ENCODE measurements around the gene MVP. TPM values are rescaled to one million over a fixed set of nuclear protein-coding genes. Genes with fewer than 3 reads are reported as not detected.

Gene MVP
- total and polyA plus RNA-seq, 4 donors, result 150 to 322 (median 253) TPM

DNA sequence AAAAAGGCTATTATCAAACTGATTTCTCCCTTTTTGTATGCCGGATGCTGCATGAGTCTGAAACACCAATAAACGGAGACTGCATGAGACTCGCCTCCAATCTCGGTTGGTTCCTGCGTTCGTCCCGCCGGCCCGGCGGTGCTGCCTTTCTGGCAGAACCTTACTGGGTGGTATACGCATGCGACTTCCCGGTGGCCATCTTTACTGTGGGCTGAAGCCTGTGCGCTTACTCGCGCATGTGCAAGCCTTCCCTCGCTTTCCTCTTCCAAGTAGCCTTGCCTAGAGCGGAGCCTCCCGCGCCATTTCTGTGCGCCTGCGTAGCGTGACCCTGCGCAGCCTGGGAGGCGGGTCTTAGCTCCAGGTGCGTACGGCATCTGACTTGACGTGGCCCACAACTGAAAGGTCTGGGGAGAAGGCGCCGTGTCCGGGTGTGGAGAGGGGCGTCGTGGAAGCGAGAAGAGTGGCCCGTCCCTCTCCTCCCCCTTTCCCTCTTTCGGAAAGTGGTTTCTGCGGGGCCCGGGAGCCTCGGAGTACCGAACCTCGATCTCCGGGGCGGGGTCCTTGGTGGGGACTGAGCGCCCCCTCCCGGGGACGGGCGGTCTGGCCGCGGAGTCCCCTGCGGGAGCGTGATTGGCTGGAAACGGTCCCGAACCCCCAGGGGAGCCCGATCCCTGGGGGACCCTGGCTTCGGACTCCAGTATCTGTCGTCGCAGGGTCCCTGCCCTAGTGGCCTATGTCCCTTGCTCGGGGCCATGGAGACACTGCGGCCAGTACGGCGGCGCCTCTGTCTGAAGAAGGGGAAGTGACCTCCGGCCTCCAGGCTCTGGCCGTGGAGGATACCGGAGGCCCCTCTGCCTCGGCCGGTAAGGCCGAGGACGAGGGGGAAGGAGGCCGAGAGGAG lies 4.2 kb upstream of the MVP start, which contains the start of gene PAGR1:
TSS of gene PAGR1 (plus strand) at position 360 of the 901 bp plus-strand sequence. CDS start at position 734, 374 bp downstream.
- TF ChIP-seq, protein P1, sequence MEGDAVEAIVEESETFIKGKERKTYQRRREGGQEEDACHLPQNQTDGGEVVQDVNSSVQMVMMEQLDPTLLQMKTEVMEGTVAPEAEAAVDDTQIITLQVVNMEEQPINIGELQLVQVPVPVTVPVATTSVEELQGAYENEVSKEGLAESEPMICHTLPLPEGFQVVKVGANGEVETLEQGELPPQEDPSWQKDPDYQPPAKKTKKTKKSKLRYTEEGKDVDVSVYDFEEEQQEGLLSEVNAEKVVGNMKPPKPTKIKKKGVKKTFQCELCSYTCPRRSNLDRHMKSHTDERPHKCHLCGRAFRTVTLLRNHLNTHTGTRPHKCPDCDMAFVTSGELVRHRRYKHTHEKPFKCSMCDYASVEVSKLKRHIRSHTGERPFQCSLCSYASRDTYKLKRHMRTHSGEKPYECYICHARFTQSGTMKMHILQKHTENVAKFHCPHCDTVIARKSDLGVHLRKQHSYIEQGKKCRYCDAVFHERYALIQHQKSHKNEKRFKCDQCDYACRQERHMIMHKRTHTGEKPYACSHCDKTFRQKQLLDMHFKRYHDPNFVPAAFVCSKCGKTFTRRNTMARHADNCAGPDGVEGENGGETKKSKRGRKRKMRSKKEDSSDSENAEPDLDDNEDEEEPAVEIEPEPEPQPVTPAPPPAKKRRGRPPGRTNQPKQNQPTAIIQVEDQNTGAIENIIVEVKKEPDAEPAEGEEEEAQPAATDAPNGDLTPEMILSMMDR (IDR thresholded peaks at IDR 0.05; ENCODE audit: control extremely low read depth, extremely low read depth), result peak; percentile 52
- peak within 1 kb of the TSS in 1 of 2 donors; percentile 84 for H3K9ac ChIP-seq (ENCODE audit: insufficient read depth in 1 of 2, low read length in 2 of 2)
- peaks cover 0 to 63% (median 17%) of the 10 kb centered on the region in 5 donors for H3K4me1 ChIP-seq (ENCODE audit: control insufficient read depth in 5 of 5, insufficient read depth in 5 of 5, low read length in 5 of 5)
- 0% methylated on average over 65 to 70 of the region's 70 CpGs for WGBS, 2 donors
- H3K36me3 ChIP-seq (ENCODE audit: control insufficient read depth in 4 of 4, insufficient read depth in 4 of 4, low read length in 4 of 4), result peaks cover 0 to 16% (median 9%) of the 10 kb centered on the region in 4 donors
- H3K9me3 ChIP-seq (ENCODE audit: control insufficient read depth in 4 of 4, insufficient read depth in 3 of 4, low read length in 3 of 4), result no peaks in the 10 kb centered on the region
- ATAC-seq (ENCODE audit: insufficient read depth, low FRiP score), result peak; percentile 70
- no peaks in the 10 kb centered on the region for H3K27me3 ChIP-seq (ENCODE audit: control insufficient read depth in 3 of 3, insufficient read depth in 3 of 3, low read length in 2 of 3)
- peak; percentile 99 to 100 (median 99) for DNase-seq
- H3K4me3 ChIP-seq, result peak within 1 kb of the TSS; percentile 70
- peak within 1 kb of the TSS; percentile 95 to 96 for H3K27ac ChIP-seq (ENCODE audit: low read depth in 1 of 2, low read length in 1 of 2)

DNA sequence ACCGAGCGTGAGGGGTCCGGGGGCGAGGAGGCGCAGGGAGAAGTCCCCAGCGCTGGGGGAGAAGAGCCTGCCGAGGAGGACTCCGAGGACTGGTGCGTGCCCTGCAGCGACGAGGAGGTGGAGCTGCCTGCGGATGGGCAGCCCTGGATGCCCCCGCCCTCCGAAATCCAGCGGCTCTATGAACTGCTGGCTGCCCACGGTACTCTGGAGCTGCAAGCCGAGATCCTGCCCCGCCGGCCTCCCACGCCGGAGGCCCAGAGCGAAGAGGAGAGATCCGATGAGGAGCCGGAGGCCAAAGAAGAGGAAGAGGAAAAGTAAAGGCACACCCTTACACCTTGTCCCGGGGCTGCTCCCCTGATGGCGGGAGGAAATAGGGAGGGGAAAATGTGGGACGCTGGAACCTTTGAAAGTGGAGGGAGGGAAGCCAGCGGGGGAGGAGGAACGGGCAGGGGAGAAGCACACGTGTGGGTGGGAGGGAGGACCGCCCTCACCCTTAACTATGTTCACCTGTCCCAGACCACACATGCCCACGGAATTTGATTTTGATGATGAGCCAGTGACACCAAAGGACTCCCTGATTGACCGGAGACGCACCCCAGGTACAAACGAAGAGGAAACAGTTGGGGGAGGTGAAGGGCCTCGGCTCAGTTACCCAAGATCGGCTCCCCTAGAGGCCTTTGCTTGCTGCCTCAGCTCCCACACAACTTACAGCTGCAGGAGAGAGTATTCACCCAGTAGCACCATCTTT lies 3.4 kb upstream of the MVP start:
- WGBS, 2 donors, result 1 to 2% methylated on average over 35 to 37 of the region's 37 CpGs
- TF ChIP-seq, protein P1 (IDR thresholded peaks at IDR 0.05; ENCODE audit: control extremely low read depth, extremely low read depth), result no peak
- peaks cover 0 to 16% (median 9%) of the 10 kb centered on the region in 4 donors for H3K36me3 ChIP-seq (ENCODE audit: control insufficient read depth in 4 of 4, insufficient read depth in 4 of 4, low read length in 4 of 4)
- peak overlapping the region in 1 of 2 donors; percentile 58 for H3K9ac ChIP-seq (ENCODE audit: insufficient read depth in 1 of 2, low read length in 2 of 2)
- DNase-seq (peak; percentile 65 to 70 (median 67)), ATAC-seq (ENCODE audit: insufficient read depth, low FRiP score) (no peak)
- H3K4me1 ChIP-seq (ENCODE audit: control insufficient read depth in 5 of 5, insufficient read depth in 5 of 5, low read length in 5 of 5), result peaks cover 0 to 66% (median 17%) of the 10 kb centered on the region in 5 donors
- peak overlapping the region; percentile 70 for H3K4me3 ChIP-seq
- peak overlapping the region; percentile 95 to 96 for H3K27ac ChIP-seq (ENCODE audit: low read depth in 1 of 2, low read length in 1 of 2)
- H3K9me3 ChIP-seq (ENCODE audit: control insufficient read depth in 4 of 4, insufficient read depth in 3 of 4, low read length in 3 of 4), result no peaks in the 10 kb centered on the region
- H3K27me3 ChIP-seq (ENCODE audit: control insufficient read depth in 3 of 3, insufficient read depth in 3 of 3, low read length in 2 of 3), result no peaks in the 10 kb centered on the region

DNA sequence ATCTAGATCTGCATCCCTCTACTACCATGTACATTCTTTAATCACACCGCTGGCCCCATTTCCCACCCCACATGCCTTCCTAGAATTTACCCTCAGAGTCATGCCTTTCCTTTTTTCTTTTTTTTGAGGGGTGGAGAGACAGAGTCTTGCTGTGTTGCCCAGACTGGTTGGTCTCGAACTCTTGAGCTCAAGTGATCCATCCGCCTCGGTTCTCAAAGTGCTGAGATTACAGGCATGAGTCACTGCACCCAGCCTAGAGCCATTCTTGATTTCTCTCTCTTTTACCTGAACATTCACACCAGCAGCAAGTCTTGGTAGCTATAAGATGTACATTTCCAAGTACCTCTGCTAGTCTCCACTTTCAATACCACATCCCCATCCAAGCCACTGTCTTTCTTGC lies 2.2 kb upstream of the MVP start:
- Histone ChIP-seq H3K9ac (ENCODE audit: insufficient read depth in 1 of 2, low read length in 2 of 2) (no peak overlapping the region), H3K4me3 (no peak overlapping the region), H3K27me3 (ENCODE audit: control insufficient read depth in 3 of 3, insufficient read depth in 3 of 3, low read length in 2 of 3) (no peaks in the 10 kb centered on the region), H3K4me1 (ENCODE audit: control insufficient read depth in 5 of 5, insufficient read depth in 5 of 5, low read length in 5 of 5) (peaks cover 0 to 56% (median 16%) of the 10 kb centered on the region in 5 donors), H3K9me3 (ENCODE audit: control insufficient read depth in 4 of 4, insufficient read depth in 3 of 4, low read length in 3 of 4) (no peaks in the 10 kb centered on the region), H3K27ac (ENCODE audit: low read depth in 1 of 2, low read length in 1 of 2) (no peak overlapping the region), H3K36me3 (ENCODE audit: control insufficient read depth in 4 of 4, insufficient read depth in 4 of 4, low read length in 4 of 4) (peaks cover 0 to 16% (median 9%) of the 10 kb centered on the region in 4 donors)
- no peak for DNase-seq
- WGBS, 2 donors, result 77 to 92% methylated on average over 4 of the region's 4 CpGs
- no peak for ATAC-seq (ENCODE audit: insufficient read depth, low FRiP score)
- TF ChIP-seq, protein P1 (IDR thresholded peaks at IDR 0.05; ENCODE audit: control extremely low read depth, extremely low read depth), result no peak
